ENCODE results near the gene CTR9.

Gene CTR9

GRCh38 chr11:10829139-10829538, 78.1 kb downstream of the CTR9 start:
- no peak for DNase-seq

Measured in SHP77 (cell line).